Inflammatory macrophage (primary cell): Measurements from ENCODE around the gene LRRC4.

ENCODE experiments used
- DNase-seq, 2 donors: peaks; one replicate each; pipeline ENCODE4 v3.0.0-alpha.2; 2020 to 2022

Gene LRRC4

GRCh38 chr7:128057909-128058308 lies 26.7 kb upstream of the LRRC4 start:
- no peak for DNase-seq

GRCh38 chr7:128056901-128057300 lies 25.7 kb upstream of the LRRC4 start:
- DNase-seq, result no peak

- DNase-seq, result no peak
Observed at GRCh38 chr7:128055637-128056036, 24.4 kb upstream of the LRRC4 start.

- DNase-seq, result no peak
Observed at GRCh38 chr7:128054511-128054910, 23.3 kb upstream of the LRRC4 start.

GRCh38 chr7:128053991-128054390 lies 22.8 kb upstream of the LRRC4 start:
- DNase-seq, result no peak

- peak; percentile 17 to 39 for DNase-seq
Observed at GRCh38 chr7:128053023-128053422, 21.8 kb upstream of the LRRC4 start.

GRCh38 chr7:128052404-128052803 lies 21.2 kb upstream of the LRRC4 start:
- no peak for DNase-seq

- peak; percentile 32 to 45 for DNase-seq
Observed at GRCh38 chr7:128045766-128046165, 14.5 kb upstream of the LRRC4 start.

GRCh38 chr7:128045158-128045557 lies 13.9 kb upstream of the LRRC4 start:
- DNase-seq, result no peak

- no peak for DNase-seq
Observed at GRCh38 chr7:128044064-128044463, 12.8 kb upstream of the LRRC4 start.

- no peak for DNase-seq
Observed at GRCh38 chr7:128042012-128042411, 10.8 kb upstream of the LRRC4 start.

GRCh38 chr7:128041203-128041602 lies 10.0 kb upstream of the LRRC4 start:
- peak in 1 of 2 donors; percentile 18 for DNase-seq

- DNase-seq, result no peak
Observed at GRCh38 chr7:128040205-128040604, 9.0 kb upstream of the LRRC4 start.

- no peak for DNase-seq
Observed at GRCh38 chr7:128039544-128039953, 8.3 kb upstream of the LRRC4 start.

GRCh38 chr7:128037880-128038619 lies 6.8 kb upstream of the LRRC4 start:
- no peak for DNase-seq

GRCh38 chr7:128037081-128037480 lies 5.8 kb upstream of the LRRC4 start:
- DNase-seq, result no peak

- no peak for DNase-seq
Observed at GRCh38 chr7:128036226-128036940, 5.1 kb upstream of the LRRC4 start.

- DNase-seq, result no peak
Observed at GRCh38 chr7:128035712-128036111, 4.5 kb upstream of the LRRC4 start.

GRCh38 chr7:128034825-128035224 lies 3.6 kb upstream of the LRRC4 start:
- DNase-seq, result no peak

- no peak for DNase-seq
Observed at GRCh38 chr7:128033246-128033645, 2.0 kb upstream of the LRRC4 start.

GRCh38 chr7:128032605-128033235 lies 1.5 kb upstream of the LRRC4 start:
- DNase-seq, result peak in 1 of 2 donors; percentile 16

- peak; percentile 54 to 55 for DNase-seq
Observed at GRCh38 chr7:128031901-128032604, 816 bp upstream of the LRRC4 start.

GRCh38 chr7:128030263-128030653 lies 979 bp downstream of the LRRC4 start:
- DNase-seq, result no peak
